PC-9 (cell line): ENCODE data around the gene TUBA4B.

Source experiments
- EZH2 ChIP-seq: fragments of 200-600 bp; sonication (generic); IDR thresholded peaks from 2 replicates; pipeline ENCODE4 v1.8.0; 2017; ENCODE audit warnings: antibody characterized with exemption, low read depth
- TF ChIP-seq, protein P1 (sequence below): fragments of 200-600 bp; sonication (generic); conservative IDR thresholded peaks from 2 replicates; pipeline ENCODE4 v1.6.1; 2017; ENCODE audit warnings: mixed run types, antibody characterized with exemption, mild to moderate bottlenecking, moderate library complexity

DNA sequence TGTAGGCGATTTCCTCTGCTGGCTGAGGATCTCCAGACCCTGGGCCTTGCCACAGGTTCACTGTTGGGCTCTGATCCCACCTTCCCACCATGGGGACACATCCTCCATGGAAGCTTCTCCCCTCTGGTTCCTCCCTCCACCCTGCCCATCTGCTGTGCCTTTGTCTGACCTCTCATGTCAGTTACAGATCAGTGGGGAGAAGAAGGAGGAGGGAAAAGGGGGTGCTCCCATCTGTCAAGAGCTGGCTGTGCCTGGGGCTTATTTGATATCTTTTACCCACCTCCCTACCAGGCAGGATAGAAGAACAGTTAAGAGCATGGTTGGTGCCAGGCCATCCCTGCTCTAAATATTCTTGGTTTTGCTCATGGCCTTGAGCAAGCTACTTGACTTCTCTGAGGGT, 13.8 kb downstream of the TUBA4B start:
- TF ChIP-seq, protein P1, sequence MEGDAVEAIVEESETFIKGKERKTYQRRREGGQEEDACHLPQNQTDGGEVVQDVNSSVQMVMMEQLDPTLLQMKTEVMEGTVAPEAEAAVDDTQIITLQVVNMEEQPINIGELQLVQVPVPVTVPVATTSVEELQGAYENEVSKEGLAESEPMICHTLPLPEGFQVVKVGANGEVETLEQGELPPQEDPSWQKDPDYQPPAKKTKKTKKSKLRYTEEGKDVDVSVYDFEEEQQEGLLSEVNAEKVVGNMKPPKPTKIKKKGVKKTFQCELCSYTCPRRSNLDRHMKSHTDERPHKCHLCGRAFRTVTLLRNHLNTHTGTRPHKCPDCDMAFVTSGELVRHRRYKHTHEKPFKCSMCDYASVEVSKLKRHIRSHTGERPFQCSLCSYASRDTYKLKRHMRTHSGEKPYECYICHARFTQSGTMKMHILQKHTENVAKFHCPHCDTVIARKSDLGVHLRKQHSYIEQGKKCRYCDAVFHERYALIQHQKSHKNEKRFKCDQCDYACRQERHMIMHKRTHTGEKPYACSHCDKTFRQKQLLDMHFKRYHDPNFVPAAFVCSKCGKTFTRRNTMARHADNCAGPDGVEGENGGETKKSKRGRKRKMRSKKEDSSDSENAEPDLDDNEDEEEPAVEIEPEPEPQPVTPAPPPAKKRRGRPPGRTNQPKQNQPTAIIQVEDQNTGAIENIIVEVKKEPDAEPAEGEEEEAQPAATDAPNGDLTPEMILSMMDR, result no peak
- no peak for TF ChIP-seq EZH2
